ENCODE measurements around the gene TMEM47.
A peak's percentile ranks its signal among the peaks of the same experiment; 100 is the strongest.

Gene TMEM47

GRCh38 chrX:34598362-34598761 is 58.7 kb downstream of the TMEM47 start:
- TF ChIP-seq CTCF (conservative IDR thresholded peaks at IDR 0.05; ENCODE audit: control insufficient read depth, insufficient read depth, low read depth, low read length): no peak
- no peak overlapping the region for H3K4me3 ChIP-seq (ENCODE audit: control insufficient read depth, low read depth, low read length)
- DNase-seq (ENCODE audit: low read depth): no peak

- no peak overlapping the region for H3K4me3 ChIP-seq (ENCODE audit: control insufficient read depth, low read depth, low read length)
- TF ChIP-seq CTCF (conservative IDR thresholded peaks at IDR 0.05; ENCODE audit: control insufficient read depth, insufficient read depth, low read depth, low read length): no peak
- DNase-seq (ENCODE audit: low read depth): no peak
Observed at GRCh38 chrX:34586936-34587335, 70.1 kb downstream of the TMEM47 start.

- no peak for TF ChIP-seq CTCF (conservative IDR thresholded peaks at IDR 0.05; ENCODE audit: control insufficient read depth, insufficient read depth, low read depth, low read length)
- H3K4me3 ChIP-seq (ENCODE audit: control insufficient read depth, low read depth, low read length): no peak overlapping the region
- no peak for DNase-seq (ENCODE audit: low read depth)
Observed at GRCh38 chrX:34586346-34586911, 70.7 kb downstream of the TMEM47 start.

- DNase-seq (ENCODE audit: low read depth): no peak
- no peak overlapping the region for H3K4me3 ChIP-seq (ENCODE audit: control insufficient read depth, low read depth, low read length)
- TF ChIP-seq CTCF (conservative IDR thresholded peaks at IDR 0.05; ENCODE audit: control insufficient read depth, insufficient read depth, low read depth, low read length): no peak
Observed at GRCh38 chrX:34585561-34585960, 71.5 kb downstream of the TMEM47 start.

GRCh38 chrX:34584781-34585180 is 72.3 kb downstream of the TMEM47 start:
- H3K4me3 ChIP-seq (ENCODE audit: control insufficient read depth, low read depth, low read length): no peak overlapping the region
- no peak for TF ChIP-seq CTCF (conservative IDR thresholded peaks at IDR 0.05; ENCODE audit: control insufficient read depth, insufficient read depth, low read depth, low read length)
- no peak for DNase-seq (ENCODE audit: low read depth)

GRCh38 chrX:34580069-34580468 is 77.0 kb downstream of the TMEM47 start:
- no peak for DNase-seq (ENCODE audit: low read depth)
- no peak overlapping the region for H3K4me3 ChIP-seq (ENCODE audit: control insufficient read depth, low read depth, low read length)
- TF ChIP-seq CTCF (conservative IDR thresholded peaks at IDR 0.05; ENCODE audit: control insufficient read depth, insufficient read depth, low read depth, low read length): no peak

- H3K4me3 ChIP-seq (ENCODE audit: control insufficient read depth, low read depth, low read length): no peak overlapping the region
- peak; percentile 62 for DNase-seq (ENCODE audit: low read depth)
- TF ChIP-seq CTCF (conservative IDR thresholded peaks at IDR 0.05; ENCODE audit: control insufficient read depth, insufficient read depth, low read depth, low read length): peak; percentile 46
Observed at GRCh38 chrX:34578237-34578636, 78.8 kb downstream of the TMEM47 start.

All from fibroblast of mammary gland (primary cell).